ENCODE data around the gene PRAMEF12. TPM values are rescaled to one million over a fixed set of nuclear protein-coding genes. Genes with fewer than 3 reads are reported as not detected.
A peak's percentile ranks its signal among the peaks of the same experiment; 100 is the strongest.

Gene PRAMEF12
- total RNA-seq, 1 donor from 2014 or later = not detected

GRCh38 chr1:12761781-12762180 lies 11.8 kb upstream of the PRAMEF12 start:
- Mint-ChIP-seq H3K4me1 (ENCODE audit: unreplicated experiment) (no peaks in the 10 kb centered on the region), H3K36me3 (no peaks in the 10 kb centered on the region), H3K27me3 (peaks cover 20% of the 10 kb centered on the region), H3K9me3 (peaks cover 4% of the 10 kb centered on the region), H3K27ac (no peak overlapping the region), H3K4me3 (no peak overlapping the region)
- TF ChIP-seq CTCF (conservative IDR thresholded peaks at IDR 0.05) = no peak
- DNase-seq (ENCODE audit: extremely low spot score, unreplicated experiment) = no peak

- Mint-ChIP-seq H3K9me3 (peaks cover 2% of the 10 kb centered on the region), H3K36me3 (no peaks in the 10 kb centered on the region), H3K27ac (no peak overlapping the region), H3K27me3 (peaks cover 22% of the 10 kb centered on the region), H3K4me1 (ENCODE audit: unreplicated experiment) (no peaks in the 10 kb centered on the region), H3K4me3 (no peak overlapping the region)
- DNase-seq (ENCODE audit: extremely low spot score, unreplicated experiment) = no peak
- no peak for TF ChIP-seq CTCF (conservative IDR thresholded peaks at IDR 0.05)
Observed at GRCh38 chr1:12762766-12763165, 10.8 kb upstream of the PRAMEF12 start.

DNA sequence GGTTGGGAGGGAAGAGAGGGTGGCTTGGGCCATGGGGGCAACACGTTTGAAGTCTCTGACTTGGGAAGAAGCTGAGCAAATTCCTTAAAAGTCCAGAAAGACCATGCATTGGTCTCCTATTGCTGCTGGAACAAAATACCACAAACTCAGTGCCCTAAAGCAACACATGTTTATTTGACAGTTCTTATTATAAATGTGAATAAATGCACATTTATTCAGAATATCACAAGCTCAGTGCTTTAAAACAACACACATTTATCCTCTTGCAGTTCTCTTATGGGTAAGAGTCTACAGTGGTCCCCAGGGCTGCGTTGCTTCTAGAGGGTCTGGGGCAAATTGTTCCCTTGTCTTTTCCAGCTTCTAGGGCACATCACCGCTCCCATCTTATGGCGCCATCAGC lies 10.1 kb upstream of the PRAMEF12 start:
- Mint-ChIP-seq H3K4me1 (ENCODE audit: unreplicated experiment) (no peaks in the 10 kb centered on the region), H3K4me3 (no peak overlapping the region), H3K27ac (no peak overlapping the region), H3K27me3 (peaks cover 19% of the 10 kb centered on the region), H3K9me3 (no peaks in the 10 kb centered on the region), H3K36me3 (no peaks in the 10 kb centered on the region)
- no peak for DNase-seq (ENCODE audit: extremely low spot score, unreplicated experiment)
- no peak for TF ChIP-seq CTCF (conservative IDR thresholded peaks at IDR 0.05)

DNA sequence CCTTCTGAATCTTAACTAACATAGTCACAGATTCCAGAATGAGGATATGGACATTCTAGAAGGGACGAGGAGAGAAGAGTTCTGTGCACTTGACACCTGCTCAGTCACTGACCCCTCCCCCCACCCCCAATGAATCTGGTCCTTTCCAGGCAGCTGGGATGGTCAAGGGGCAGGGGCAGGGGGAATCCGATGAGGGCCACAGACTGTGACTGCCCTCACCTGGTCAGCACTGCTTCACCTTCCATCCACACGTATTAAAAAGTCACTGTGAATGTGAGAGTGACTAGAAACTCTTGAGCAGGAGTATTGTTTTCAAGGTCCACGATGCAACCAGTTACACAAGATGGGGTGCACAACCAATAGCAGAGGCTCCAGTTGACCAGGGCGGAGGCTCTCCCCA lies 9.5 kb upstream of the PRAMEF12 start:
- DNase-seq (ENCODE audit: extremely low spot score, unreplicated experiment) = no peak
- no peak for TF ChIP-seq CTCF (conservative IDR thresholded peaks at IDR 0.05)
- Mint-ChIP-seq H3K36me3 (no peaks in the 10 kb centered on the region), H3K4me1 (ENCODE audit: unreplicated experiment) (no peaks in the 10 kb centered on the region), H3K27ac (no peak overlapping the region), H3K4me3 (no peak overlapping the region), H3K9me3 (no peaks in the 10 kb centered on the region), H3K27me3 (peaks cover 19% of the 10 kb centered on the region)

DNA sequence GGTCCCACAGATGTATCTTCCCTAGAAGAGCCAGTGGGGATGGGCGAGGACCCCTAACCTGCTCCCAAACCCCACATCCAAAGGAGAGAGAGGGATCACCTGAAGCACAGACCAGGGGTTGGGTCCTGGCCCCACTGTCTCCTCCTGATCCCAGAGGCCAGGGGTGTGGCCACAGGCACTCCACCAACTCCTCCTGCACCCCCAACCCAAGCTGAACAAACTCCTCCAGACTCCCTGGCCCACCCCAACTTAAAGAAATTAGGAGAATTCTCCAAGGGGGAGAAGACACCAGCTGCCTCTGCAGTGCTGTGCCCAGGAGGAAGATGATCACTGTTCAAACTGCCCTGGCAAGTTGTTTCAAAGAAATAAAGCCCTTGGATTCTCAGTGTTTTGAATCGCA lies 4.5 kb upstream of the PRAMEF12 start:
- Mint-ChIP-seq H3K4me3 (no peak overlapping the region), H3K9me3 (no peaks in the 10 kb centered on the region), H3K27me3 (peaks cover 37% of the 10 kb centered on the region), H3K4me1 (ENCODE audit: unreplicated experiment) (no peaks in the 10 kb centered on the region), H3K27ac (no peak overlapping the region), H3K36me3 (no peaks in the 10 kb centered on the region)
- DNase-seq (ENCODE audit: extremely low spot score, unreplicated experiment) = no peak
- no peak for TF ChIP-seq CTCF (conservative IDR thresholded peaks at IDR 0.05)

DNA sequence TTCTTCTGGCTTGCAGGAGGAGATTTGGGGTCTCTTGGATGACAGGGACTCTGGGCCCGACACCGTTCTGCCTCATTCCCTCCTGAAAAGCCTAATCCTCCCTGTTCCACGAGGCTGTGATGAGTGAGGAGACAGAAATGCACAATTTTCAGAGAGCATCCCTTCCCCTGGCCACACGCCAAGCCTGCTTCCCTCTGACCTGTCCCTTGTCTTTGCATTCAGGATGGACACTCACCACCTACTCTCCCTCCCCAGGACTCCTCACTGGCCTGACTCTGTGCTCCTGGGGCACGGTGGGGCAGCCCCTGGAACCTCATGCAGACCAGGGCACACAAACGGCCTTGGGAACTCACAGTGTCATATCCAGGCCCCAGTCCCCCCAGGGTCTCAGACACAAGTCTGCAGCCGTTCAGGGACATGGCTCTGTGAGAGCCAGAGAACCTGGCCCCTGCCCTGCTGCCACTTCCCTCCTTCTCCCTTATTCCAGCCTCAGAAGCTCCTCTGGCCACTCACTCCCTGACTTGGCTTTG lies 3.5 kb upstream of the PRAMEF12 start:
- H3K4me1 Mint-ChIP-seq (ENCODE audit: unreplicated experiment) = no peaks in the 10 kb centered on the region

More for the DNA sequence above, 3.5 kb upstream of the PRAMEF12 start:
- H3K9me3 Mint-ChIP-seq = no peaks in the 10 kb centered on the region
- H3K27ac Mint-ChIP-seq = peak overlapping the region; percentile 39
- DNase-seq (ENCODE audit: extremely low spot score, unreplicated experiment) = no peak
- no peak for TF ChIP-seq CTCF (conservative IDR thresholded peaks at IDR 0.05)
- peaks cover 40% of the 10 kb centered on the region for H3K27me3 Mint-ChIP-seq
- no peak overlapping the region for H3K4me3 Mint-ChIP-seq
- no peaks in the 10 kb centered on the region for H3K36me3 Mint-ChIP-seq

Data from type B pancreatic cell (in vitro differentiated cells).